ENCODE measurements around the gene STX1B. TPM values are rescaled to one million over a fixed set of nuclear protein-coding genes. Genes with fewer than 3 reads are reported as not detected.
A peak's percentile ranks its signal among the peaks of the same experiment; 100 is the strongest.

The STX1B gene
- total RNA-seq, 3 donors from 2014 or later = 1.6 to 2.6 (median 2.6) TPM

DNA sequence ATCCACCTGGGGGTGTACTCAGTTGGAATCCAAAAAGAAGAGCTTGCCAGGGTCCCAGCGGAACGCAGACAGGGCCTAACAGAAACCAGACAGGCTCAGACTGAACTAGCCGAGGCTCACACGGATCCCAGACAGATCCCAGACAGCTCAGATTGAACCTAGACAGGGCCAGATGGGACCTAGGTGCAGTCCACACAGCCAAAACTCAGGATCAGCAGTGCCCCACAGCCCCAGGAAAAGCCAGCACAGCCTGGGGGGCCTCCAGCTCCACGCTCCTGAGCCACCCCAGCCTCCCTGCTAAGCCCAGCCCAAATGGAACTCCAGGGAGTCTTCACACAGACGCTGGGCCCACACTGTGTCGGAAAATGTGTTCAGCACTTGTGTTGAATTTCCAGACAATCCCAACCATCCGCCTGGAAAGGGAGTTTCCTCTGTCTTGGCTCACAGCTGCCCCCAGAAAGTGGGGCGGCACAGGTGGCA is 7.5 kb downstream of the STX1B start:
- DNase-seq (ENCODE audit: low spot score in 2 of 2) = no peak
- no peaks in the 10 kb centered on the region for H3K4me1 ChIP-seq
- H3K9me3 ChIP-seq = no peaks in the 10 kb centered on the region
- peak overlapping the region; percentile 63 for H3K27ac ChIP-seq
- no peaks in the 10 kb centered on the region for H3K36me3 ChIP-seq
- no peaks in the 10 kb centered on the region for H3K27me3 ChIP-seq
- TF ChIP-seq, protein P1, sequence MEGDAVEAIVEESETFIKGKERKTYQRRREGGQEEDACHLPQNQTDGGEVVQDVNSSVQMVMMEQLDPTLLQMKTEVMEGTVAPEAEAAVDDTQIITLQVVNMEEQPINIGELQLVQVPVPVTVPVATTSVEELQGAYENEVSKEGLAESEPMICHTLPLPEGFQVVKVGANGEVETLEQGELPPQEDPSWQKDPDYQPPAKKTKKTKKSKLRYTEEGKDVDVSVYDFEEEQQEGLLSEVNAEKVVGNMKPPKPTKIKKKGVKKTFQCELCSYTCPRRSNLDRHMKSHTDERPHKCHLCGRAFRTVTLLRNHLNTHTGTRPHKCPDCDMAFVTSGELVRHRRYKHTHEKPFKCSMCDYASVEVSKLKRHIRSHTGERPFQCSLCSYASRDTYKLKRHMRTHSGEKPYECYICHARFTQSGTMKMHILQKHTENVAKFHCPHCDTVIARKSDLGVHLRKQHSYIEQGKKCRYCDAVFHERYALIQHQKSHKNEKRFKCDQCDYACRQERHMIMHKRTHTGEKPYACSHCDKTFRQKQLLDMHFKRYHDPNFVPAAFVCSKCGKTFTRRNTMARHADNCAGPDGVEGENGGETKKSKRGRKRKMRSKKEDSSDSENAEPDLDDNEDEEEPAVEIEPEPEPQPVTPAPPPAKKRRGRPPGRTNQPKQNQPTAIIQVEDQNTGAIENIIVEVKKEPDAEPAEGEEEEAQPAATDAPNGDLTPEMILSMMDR (IDR thresholded peaks at IDR 0.05) = no peak
- TF ChIP-seq POLR2AphosphoS5 (IDR thresholded peaks at IDR 0.05) (no peak), POLR2A (IDR thresholded peaks at IDR 0.05) (no peak)
- H3K4me3 ChIP-seq = no peak overlapping the region
- intact Hi-C loops (cut with DNase I; ENCODE audit: low total_unique reads) = no loop called here

DNA sequence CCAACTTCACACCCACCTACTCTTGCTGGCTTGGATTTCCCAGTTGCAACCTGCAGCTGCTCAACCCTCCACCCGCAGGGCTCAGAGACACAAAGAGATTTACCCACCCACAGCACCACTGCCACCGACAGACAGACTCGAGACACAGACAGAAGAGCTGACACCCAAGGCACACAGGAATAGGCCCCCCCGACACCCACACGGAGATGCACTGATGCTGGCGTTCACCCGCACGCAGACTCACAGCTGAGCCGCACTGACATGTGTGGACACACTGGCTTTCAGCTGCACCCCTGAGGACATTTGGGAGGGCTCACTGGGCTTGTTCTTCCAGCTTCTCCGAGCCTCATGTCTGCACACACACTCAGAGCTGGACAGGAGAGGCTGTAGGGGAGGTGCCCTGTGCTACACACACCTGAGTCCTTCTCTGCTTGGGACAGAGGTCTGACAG is 8.2 kb downstream of the STX1B start:
- Histone ChIP-seq H3K27me3 (no peaks in the 10 kb centered on the region), H3K36me3 (no peaks in the 10 kb centered on the region), H3K9me3 (no peaks in the 10 kb centered on the region), H3K27ac (peak overlapping the region; percentile 6 to 63), H3K4me3 (peak overlapping the region in 2 of 3 donors; percentile 7 to 16), H3K4me1 (no peaks in the 10 kb centered on the region)
- intact Hi-C loops (cut with DNase I; ENCODE audit: low total_unique reads) = no loop called here
- DNase-seq (ENCODE audit: low spot score in 2 of 2) = peak in 1 of 2 donors; percentile 65
- TF ChIP-seq, protein P1 (IDR thresholded peaks at IDR 0.05) = no peak
- TF ChIP-seq POLR2A (IDR thresholded peaks at IDR 0.05) (no peak), POLR2AphosphoS5 (IDR thresholded peaks at IDR 0.05) (no peak)

GRCh38 chr16:31001507-31002249 is 8.8 kb downstream of the STX1B start:
- Histone ChIP-seq H3K4me1 (peaks cover 0 to 1% of the 10 kb centered on the region in 2 donors), H3K9me3 (no peaks in the 10 kb centered on the region), H3K27ac (peak overlapping the region in 1 of 2 donors; percentile 6), H3K4me3 (peak overlapping the region in 2 of 3 donors; percentile 7 to 16), H3K27me3 (no peaks in the 10 kb centered on the region), H3K36me3 (no peaks in the 10 kb centered on the region)
- intact Hi-C loops (cut with DNase I; ENCODE audit: low total_unique reads) = no loop called here
- TF ChIP-seq POLR2AphosphoS5 (IDR thresholded peaks at IDR 0.05) = no peak
- TF ChIP-seq, protein P1 (IDR thresholded peaks at IDR 0.05) = no peak
- DNase-seq (ENCODE audit: low spot score in 2 of 2) = no peak

DNA sequence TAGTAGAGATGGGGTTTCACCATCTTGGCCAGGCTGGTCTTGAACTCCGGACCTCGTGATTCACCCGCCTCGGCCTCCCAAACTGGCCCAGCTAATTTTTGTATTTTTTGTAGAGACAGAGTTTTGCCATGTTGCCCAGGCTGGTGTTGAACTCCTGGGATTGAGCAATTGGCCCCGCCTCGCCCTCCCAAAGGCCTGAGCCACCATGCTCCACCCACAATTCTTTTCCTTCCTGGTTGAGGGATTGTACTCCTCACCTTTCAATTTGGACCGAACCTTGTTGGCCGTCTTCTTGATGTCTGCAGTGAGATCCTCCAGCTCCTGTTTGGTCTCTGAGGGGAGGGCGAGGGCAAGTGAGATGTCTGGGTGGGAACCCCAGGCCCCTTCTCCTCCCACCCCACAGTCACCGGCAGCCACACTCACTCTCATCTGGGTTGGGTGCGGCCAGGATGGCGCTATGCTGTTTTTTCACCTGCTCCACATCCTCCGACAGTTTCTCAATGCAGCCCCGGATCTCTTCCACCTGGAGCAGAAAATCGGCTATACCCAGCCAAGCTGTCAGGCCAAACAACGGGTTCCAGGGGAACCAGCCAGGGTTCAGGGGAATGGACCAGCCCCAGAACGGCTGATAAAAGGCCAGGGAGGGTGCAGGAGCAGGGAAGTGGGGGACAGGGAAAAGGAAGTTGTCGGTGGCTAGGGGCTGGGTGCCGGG is 9.6 kb downstream of the STX1B start:
- Histone ChIP-seq H3K9me3 (no peaks in the 10 kb centered on the region), H3K27ac (no peak overlapping the region), H3K4me3 (no peak overlapping the region), H3K4me1 (peaks cover 0 to 7% of the 10 kb centered on the region in 2 donors), H3K27me3 (no peaks in the 10 kb centered on the region), H3K36me3 (no peaks in the 10 kb centered on the region)
- TF ChIP-seq POLR2A (IDR thresholded peaks at IDR 0.05) (no peak), POLR2AphosphoS5 (IDR thresholded peaks at IDR 0.05) (no peak)
- TF ChIP-seq, protein P1 (IDR thresholded peaks at IDR 0.05) = no peak
- no peak for DNase-seq (ENCODE audit: low spot score in 2 of 2)
- intact Hi-C loops (cut with DNase I; ENCODE audit: low total_unique reads) = no loop called here

Data from breast epithelium (tissue), 4 donors.